ENCODE data around the gene CAPN13.

GRCh38 chr2:30797381-30798015 is 9.7 kb downstream of the CAPN13 start:
- TF ChIP-seq POLR2AphosphoS5 (IDR thresholded peaks at IDR 0.05) (no peak), CTCF (IDR thresholded peaks at IDR 0.05 in 8 of 11, conservative IDR thresholded peaks at IDR 0.05 in 3 of 11) (no peak)

All from spleen (tissue), 7 donors.